GM12872 (cell line): ENCODE measurements around the gene FAM13B.

ENCODE experiments used
- TF ChIP-seq, protein P1 (sequence below): IDR thresholded peaks from 3 replicates; pipeline ENCODE4 v1.5.1; 2011; ENCODE audit warnings: low read depth, mild to moderate bottlenecking, low read length, moderate library complexity; ENCODE audit not compliant: insufficient read depth

FAM13B gene

DNA sequence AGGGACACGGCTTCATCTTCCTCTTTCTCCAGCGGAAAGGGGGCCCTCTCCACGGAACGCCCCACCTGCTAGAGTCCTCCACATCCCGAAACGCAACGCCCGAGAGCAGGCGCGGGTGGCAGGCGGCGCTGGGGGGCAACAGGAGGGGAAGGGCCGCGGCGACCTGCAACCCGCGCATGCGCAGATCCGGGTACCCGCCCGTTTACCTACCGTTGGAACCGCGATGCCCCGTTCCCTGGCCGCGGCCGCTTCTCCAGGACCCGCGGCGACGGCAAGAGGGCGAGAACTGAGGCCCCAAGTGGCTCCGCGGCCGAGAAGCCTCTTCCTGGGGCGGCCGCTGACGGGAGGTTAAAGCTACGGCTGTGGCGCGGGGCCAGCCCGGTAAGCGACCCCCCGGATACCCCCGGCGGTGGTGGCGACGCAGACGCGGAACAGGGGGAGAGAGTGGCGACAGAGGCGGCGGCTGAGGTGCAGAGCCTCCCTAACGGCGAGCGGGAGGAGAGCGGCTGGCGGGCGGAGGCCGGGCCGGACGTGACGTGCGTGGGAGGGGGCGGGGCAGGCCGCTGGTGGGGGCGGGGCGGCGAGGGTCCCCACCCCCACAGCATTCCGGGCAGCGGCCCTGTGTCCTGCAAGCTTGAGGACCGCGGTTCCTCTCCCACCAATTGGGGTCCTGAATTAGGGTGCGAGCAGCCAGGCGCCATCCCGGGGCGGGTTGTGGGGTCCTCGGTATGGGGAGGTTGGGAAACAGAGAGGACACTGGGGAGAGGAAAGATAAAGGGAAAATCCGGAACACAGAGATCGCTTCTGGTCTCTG, at the start of gene FAM13B:
TSS of gene FAM13B (minus strand) at position 508 of the 814 bp plus-strand sequence. CDS start 13,968 bp downstream, outside the sequence.
- TF ChIP-seq, protein P1, sequence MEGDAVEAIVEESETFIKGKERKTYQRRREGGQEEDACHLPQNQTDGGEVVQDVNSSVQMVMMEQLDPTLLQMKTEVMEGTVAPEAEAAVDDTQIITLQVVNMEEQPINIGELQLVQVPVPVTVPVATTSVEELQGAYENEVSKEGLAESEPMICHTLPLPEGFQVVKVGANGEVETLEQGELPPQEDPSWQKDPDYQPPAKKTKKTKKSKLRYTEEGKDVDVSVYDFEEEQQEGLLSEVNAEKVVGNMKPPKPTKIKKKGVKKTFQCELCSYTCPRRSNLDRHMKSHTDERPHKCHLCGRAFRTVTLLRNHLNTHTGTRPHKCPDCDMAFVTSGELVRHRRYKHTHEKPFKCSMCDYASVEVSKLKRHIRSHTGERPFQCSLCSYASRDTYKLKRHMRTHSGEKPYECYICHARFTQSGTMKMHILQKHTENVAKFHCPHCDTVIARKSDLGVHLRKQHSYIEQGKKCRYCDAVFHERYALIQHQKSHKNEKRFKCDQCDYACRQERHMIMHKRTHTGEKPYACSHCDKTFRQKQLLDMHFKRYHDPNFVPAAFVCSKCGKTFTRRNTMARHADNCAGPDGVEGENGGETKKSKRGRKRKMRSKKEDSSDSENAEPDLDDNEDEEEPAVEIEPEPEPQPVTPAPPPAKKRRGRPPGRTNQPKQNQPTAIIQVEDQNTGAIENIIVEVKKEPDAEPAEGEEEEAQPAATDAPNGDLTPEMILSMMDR: no peak

DNA sequence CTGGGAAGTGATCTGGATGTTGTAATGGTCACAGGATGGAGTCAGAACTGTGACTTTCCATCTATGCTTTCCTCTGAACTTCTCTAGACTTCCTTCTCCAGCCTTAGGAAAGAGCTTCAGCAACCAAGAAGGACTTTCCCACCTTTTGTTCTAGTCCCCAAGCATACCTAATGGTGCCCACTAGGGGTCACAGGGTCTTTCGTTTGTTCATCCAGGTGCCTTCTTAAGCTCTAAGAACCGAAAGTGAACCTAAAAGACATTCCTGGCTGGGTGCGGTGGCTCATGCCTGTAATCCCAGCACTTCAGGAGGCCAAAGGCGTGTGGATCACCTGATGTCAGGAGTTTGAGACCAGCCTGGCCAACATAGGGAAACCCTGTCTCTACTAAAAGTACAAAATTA, 49.2 kb upstream of the FAM13B start:
- TF ChIP-seq, protein P1: peak; percentile 46; the same call in 2 of the 3 replicates

DNA sequence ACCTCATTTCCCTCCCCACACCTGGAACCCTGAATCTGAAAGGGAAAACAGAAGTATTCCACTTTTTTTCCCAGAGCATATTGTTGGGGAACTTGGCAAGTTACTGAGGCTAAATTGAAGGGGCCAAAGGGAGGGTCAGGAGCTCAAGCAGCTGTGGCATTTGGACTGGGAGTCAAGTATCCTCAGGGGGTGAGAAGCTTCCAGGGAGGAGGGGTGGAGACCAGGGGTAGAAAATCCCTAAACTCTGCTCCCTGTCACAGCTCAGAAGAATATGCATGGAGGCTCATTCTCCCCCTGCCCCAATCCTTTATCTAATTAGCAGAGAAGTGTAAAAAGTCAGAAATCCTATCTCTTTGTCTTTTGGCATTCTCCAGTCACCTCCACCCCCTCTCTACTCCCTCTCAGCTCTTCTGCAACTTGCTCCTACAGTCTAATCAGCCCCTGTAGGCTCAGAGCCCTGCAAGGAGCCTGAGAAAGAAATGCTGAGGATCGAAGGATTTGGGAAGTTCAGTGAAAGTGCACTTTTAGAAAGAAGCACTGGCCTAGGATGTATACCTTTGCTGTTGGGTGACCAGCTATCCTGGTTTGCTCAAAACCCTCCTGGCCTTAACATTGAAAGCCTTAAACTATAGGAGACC, 45.2 kb upstream of the FAM13B start:
- TF ChIP-seq, protein P1: no peak

DNA sequence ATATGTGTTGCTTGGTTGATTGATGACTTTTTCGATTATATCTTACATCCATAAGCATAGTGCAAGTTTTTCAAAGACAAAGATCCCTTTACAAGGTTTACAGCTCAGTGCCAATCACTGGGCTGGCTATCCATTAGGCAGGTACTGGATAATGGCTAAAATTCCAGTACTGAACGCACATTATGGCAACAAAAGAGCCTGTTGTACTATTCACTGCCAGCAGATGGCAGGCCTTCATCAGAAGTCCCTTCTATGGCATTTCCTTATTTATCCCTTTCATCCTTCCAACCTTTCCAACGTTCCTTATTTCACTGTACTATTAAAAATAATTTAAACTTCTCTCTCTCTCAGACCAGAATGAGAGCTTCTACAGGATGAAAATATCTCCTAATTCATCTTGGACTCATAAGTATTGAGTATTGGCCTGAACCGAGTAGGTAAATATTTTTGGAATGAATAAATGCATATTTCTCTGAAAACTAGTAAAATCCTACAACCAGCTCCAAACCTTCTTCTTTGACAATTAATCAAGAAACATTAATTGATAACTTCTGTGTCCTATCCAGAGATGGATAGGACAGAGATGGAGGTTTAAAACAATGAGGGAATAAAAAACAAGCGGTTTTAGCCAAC, 44.3 kb upstream of the FAM13B start:
- TF ChIP-seq, protein P1: peak; percentile 88

DNA sequence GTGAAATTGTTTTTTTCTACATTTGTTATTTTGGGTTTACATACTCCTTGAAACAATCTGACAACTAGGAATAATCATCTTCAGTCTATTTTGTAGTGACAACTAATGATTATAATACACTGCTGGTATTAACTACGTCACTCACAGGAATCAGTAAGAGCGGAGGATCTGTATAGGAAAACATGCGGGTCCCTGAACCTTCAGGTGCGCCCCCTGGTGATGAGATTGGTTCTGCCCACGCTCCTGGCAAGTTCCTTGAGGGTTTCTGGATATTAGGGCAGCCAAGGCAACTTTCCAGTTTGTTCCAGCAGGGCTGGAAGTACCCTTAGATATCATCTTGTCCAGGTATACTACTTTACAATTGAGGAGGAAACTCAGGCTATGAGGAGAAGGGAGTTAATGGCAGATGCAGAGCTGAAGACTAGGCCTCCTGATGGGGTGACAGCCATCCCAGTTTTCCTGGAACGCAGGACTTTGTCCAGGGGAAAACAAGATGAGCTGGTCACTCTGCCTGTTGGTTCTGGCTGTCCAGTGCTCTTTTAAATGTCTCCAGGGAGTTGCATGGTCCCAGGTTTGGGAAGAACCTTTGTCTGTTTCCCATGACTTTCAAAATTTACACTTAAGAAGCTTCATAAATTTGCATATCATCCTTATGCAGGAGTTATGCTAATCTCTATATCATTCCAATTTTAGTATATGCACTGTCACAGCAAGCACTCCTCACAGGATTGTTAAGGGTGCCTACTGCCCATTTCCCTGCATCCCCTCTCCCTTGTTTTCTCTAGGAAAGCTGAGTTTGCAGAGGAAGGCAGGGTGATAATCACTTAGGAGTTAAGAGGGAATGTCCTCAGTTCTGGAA, 36.1 kb upstream of the FAM13B start:
- TF ChIP-seq, protein P1: peak; percentile 79

DNA sequence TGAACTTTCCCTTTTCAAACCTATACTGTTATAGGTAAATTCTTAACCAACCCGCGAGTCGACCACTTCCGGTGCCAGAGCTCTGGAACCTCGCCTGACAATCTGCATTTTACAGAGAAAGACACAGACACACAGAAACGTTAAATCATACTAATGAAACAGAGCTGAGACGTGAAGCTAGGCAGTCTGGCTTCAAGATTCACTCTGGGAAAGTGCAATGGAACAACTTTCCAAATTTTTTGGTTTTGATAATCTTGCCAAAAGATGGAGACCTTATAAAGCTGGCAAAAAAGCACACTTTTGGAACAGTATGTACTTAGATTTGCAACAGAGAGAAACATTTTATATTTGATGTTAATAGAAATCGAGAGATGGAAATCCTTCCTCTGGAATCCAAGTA, 35.1 kb upstream of the FAM13B start:
- TF ChIP-seq, protein P1: no peak
